Upper lobe of right lung (tissue), 1 donor: ENCODE measurements around the gene PAPOLA. TPM values are rescaled to one million over a fixed set of nuclear protein-coding genes. Genes with fewer than 3 reads are reported as not detected.

Experiments
- ATAC-seq: fragments of 200-7000 bp; cut with Tn5 transposase; one replicate; pipeline ENCODE4 v1.9.1; 2020; ENCODE audit warnings: mild to moderate bottlenecking, moderate library complexity
- DNase-seq: peaks from one replicate; pipeline ENCODE4 v3.0.0-alpha.2; 2020
- H3K27ac ChIP-seq: fragments of 200-600 bp; one replicate; pipeline ENCODE4 v1.8.0; 2022
- H3K27me3 ChIP-seq: fragments of 200-600 bp; one replicate; pipeline ENCODE4 v1.8.0; 2022; ENCODE audit warnings: mild to moderate bottlenecking
- H3K36me3 ChIP-seq: fragments of 200-600 bp; one replicate; pipeline ENCODE4 v1.8.0; 2022
- H3K4me1 ChIP-seq: fragments of 200-600 bp; one replicate; pipeline ENCODE4 v1.8.0; 2022
- H3K4me3 ChIP-seq: fragments of 200-600 bp; one replicate; pipeline ENCODE4 v1.8.0; 2022; ENCODE audit warnings: mild to moderate bottlenecking
- H3K9me3 ChIP-seq: fragments of 200-600 bp; one replicate; pipeline ENCODE4 v1.8.0; 2022
- CTCF ChIP-seq: fragments of 200-600 bp; IDR thresholded peaks from one replicate; pipeline ENCODE4 v1.8.0; 2022; ENCODE audit warnings: antibody characterized with exemption
- intact Hi-C: fragments of 100-400 bp; cut with DNase I; formaldehyde crosslinking; loops from one replicate; pipeline ENCODE4 v1.11.0; 2022
- total RNA-seq: library from RNA; stranded (reverse); fragmentation: NEBNext Ultra II Directional; extraction: Animal tissue kit (Norgen Biotek cat#: 25700); gene quantifications from one replicate; pipeline ENCODE4 v1.2.1, GENCODE V29; 2021
- donor health status: DM: no; HTN: yes; CAD: no; lungs with severe emphysema.

Gene PAPOLA
- total RNA-seq, 1 donor from 2014 or later: 153 TPM

- Histone ChIP-seq H3K9me3 (no peaks in the 10 kb centered on the region), H3K4me1 (no peaks in the 10 kb centered on the region), H3K27me3 (peaks cover 6% of the 10 kb centered on the region), H3K27ac (no peak overlapping the region), H3K4me3 (no peak overlapping the region), H3K36me3 (no peaks in the 10 kb centered on the region)
- ATAC-seq: no peak
- TF ChIP-seq CTCF: no peak
- intact Hi-C loops: no loop called here
- DNase-seq: no peak
Observed at GRCh38 chr14:96579855-96580254, 77.7 kb downstream of the PAPOLA start.

GRCh38 chr14:96580566-96580965, 78.4 kb downstream of the PAPOLA start:
- ATAC-seq (no peak), DNase-seq (no peak)
- Histone ChIP-seq H3K36me3 (no peaks in the 10 kb centered on the region), H3K4me3 (no peak overlapping the region), H3K27ac (no peak overlapping the region), H3K9me3 (no peaks in the 10 kb centered on the region), H3K27me3 (peaks cover 6% of the 10 kb centered on the region), H3K4me1 (no peaks in the 10 kb centered on the region)
- intact Hi-C loops: no loop called here
- TF ChIP-seq CTCF: no peak

GRCh38 chr14:96581026-96581425, 78.8 kb downstream of the PAPOLA start:
- intact Hi-C loops: no loop called here
- H3K9me3 ChIP-seq: no peaks in the 10 kb centered on the region

GRCh38 chr14:96581902-96582301, 79.7 kb downstream of the PAPOLA start:
- Histone ChIP-seq H3K27ac (no peak overlapping the region), H3K36me3 (no peaks in the 10 kb centered on the region), H3K4me1 (no peaks in the 10 kb centered on the region), H3K4me3 (no peak overlapping the region), H3K27me3 (peaks cover 6% of the 10 kb centered on the region), H3K9me3 (no peaks in the 10 kb centered on the region)
- no peak for DNase-seq
- TF ChIP-seq CTCF: no peak
- ATAC-seq: no peak
- intact Hi-C loops: no loop called here

More at GRCh38 chr14:96581026-96581425, 78.8 kb downstream of the PAPOLA start:
- no peak for ATAC-seq
- Histone ChIP-seq H3K27me3 (peaks cover 6% of the 10 kb centered on the region), H3K27ac (no peak overlapping the region), H3K36me3 (no peaks in the 10 kb centered on the region), H3K4me1 (no peaks in the 10 kb centered on the region), H3K4me3 (no peak overlapping the region)
- no peak for DNase-seq
- no peak for TF ChIP-seq CTCF

GRCh38 chr14:96582411-96582961, 80.3 kb downstream of the PAPOLA start:
- intact Hi-C loops: no loop called here
- no peak overlapping the region for H3K4me3 ChIP-seq
- no peak for TF ChIP-seq CTCF
- DNase-seq (no peak), ATAC-seq (no peak)
- no peaks in the 10 kb centered on the region for H3K36me3 ChIP-seq
- H3K27me3 ChIP-seq: peaks cover 6% of the 10 kb centered on the region
- H3K9me3 ChIP-seq: no peaks in the 10 kb centered on the region
- H3K4me1 ChIP-seq: no peaks in the 10 kb centered on the region
- no peak overlapping the region for H3K27ac ChIP-seq

- Histone ChIP-seq H3K9me3 (no peaks in the 10 kb centered on the region), H3K27ac (no peak overlapping the region), H3K36me3 (no peaks in the 10 kb centered on the region), H3K4me3 (no peak overlapping the region), H3K4me1 (no peaks in the 10 kb centered on the region), H3K27me3 (peaks cover 6% of the 10 kb centered on the region)
- intact Hi-C loops: no loop called here
- no peak for ATAC-seq
- no peak for TF ChIP-seq CTCF
- DNase-seq: no peak
Observed at GRCh38 chr14:96582995-96583394, 80.8 kb downstream of the PAPOLA start.
